Activated naive CD8-positive, alpha-beta T cell treated with anti-CD3 and anti-CD28 coated beads, Interleukin-2, amount 50 U/mL, for 24 hours (primary cell): ENCODE results near the gene TMEM239.
A peak's percentile ranks its signal among the peaks of the same experiment; 100 is the strongest.

ENCODE experiments used
- ATAC-seq: fragments of 150-1000 bp; cut with Tn5 transposase; one replicate; pipeline ENCODE4 v1.10.0; 2021
- DNase-seq: peaks from one replicate; pipeline ENCODE4 v3.0.0; 2021
- H3K27ac Mint-ChIP-seq: one replicate; pipeline ENCODE4 v1.8.0; 2021; ENCODE audit warnings: mild to moderate bottlenecking, mixed read lengths
- H3K27me3 Mint-ChIP-seq: one replicate; pipeline ENCODE4 v1.8.0; 2021; ENCODE audit warnings: mixed read lengths
- H3K36me3 Mint-ChIP-seq: one replicate; pipeline ENCODE4 v1.8.0; 2021; ENCODE audit warnings: low read depth, mixed read lengths
- H3K4me1 Mint-ChIP-seq: one replicate; pipeline ENCODE4 v1.8.0; 2021; ENCODE audit warnings: mixed read lengths
- H3K4me3 Mint-ChIP-seq: one replicate; pipeline ENCODE4 v1.8.0; 2021; ENCODE audit warnings: mild to moderate bottlenecking, moderate library complexity, mixed read lengths
- H3K9me3 Mint-ChIP-seq: one replicate; pipeline ENCODE4 v1.8.0; 2021; ENCODE audit warnings: mixed read lengths

Gene TMEM239

DNA sequence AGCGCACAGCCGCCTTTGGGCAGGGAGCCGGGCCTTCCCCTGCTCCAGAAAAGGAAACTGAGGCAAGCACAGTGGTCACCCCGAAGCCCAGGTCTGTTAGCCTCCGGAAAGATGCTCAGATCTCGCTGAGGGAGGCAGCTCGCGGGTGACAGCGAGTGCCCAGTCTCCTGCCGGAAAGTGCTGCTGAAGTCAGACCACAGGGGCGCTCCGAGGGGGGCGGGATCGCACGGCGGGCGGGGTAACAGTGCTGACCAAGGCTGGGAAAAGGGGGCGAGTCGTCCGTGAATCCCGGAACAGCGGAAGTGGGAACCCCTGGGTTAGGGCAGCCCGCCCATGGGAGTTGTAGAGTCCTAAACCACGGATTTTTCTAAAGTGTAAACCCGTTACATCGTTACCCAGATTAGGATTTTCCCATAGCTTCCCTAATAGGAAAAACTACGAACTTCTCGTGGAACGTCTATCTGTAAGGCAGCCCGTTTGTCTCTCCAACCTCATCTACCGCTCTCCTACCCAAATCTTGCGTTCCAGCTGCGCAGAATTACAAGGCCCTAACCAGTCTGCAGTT lies 24.9 kb downstream of the TMEM239 start:
- Mint-ChIP-seq H3K27ac (peak overlapping the region; percentile 74), H3K4me3 (peak overlapping the region; percentile 90), H3K36me3 (peaks cover 19% of the 10 kb centered on the region), H3K4me1 (peaks cover 54% of the 10 kb centered on the region), H3K9me3 (no peaks in the 10 kb centered on the region), H3K27me3 (no peaks in the 10 kb centered on the region)
- peak; percentile 16 for ATAC-seq
- peak; percentile 59 for DNase-seq

DNA sequence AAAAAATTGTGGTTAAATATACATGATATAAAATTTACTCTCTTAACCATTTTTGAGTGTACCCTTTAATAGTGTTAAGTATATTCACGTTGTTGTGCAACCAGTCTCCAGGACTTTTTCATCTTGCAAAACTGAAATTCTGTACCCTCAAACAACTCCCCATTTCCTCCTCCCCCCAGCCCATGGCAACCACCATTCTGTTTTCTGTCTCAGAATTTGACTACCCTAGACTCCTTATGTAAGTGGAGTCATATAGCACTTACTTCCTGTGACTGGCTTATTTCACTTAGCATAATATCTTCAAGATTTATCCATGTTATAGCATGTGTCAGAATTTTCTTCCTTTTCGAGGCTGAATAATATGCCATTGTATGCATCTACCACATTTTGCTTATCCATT lies 29.4 kb downstream of the TMEM239 start:
- H3K4me1 Mint-ChIP-seq = peaks cover 40% of the 10 kb centered on the region
- no peaks in the 10 kb centered on the region for H3K9me3 Mint-ChIP-seq
- ATAC-seq (no peak), DNase-seq (no peak)
- H3K4me3 Mint-ChIP-seq = no peak overlapping the region
- H3K36me3 Mint-ChIP-seq = peaks cover 2% of the 10 kb centered on the region
- H3K27me3 Mint-ChIP-seq = no peaks in the 10 kb centered on the region
- H3K27ac Mint-ChIP-seq = no peak overlapping the region

DNA sequence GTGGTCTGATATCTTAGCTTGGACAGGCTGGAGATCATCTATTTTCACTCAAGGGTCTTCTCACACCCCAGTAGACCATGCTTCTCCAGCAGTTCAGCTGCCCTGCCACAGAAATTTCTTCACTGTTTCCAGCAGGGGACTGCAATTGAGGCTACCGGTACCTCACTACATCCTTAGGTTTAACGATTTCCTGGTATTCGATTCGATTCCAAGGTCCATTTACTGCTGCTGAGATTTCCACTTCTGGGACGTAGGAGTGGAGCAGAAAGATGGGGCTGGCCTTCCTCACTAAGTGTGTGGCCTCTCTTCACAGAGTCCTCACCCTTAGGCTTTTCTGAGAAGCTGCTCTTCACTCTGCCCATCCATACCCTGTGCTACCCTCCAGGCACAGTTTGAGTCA lies 30.5 kb downstream of the TMEM239 start:
- peaks cover 34% of the 10 kb centered on the region for H3K4me1 Mint-ChIP-seq
- H3K4me3 Mint-ChIP-seq = no peak overlapping the region
- no peak for ATAC-seq
- no peak for DNase-seq
- no peaks in the 10 kb centered on the region for H3K27me3 Mint-ChIP-seq
- H3K27ac Mint-ChIP-seq = no peak overlapping the region
- H3K36me3 Mint-ChIP-seq = peaks cover 2% of the 10 kb centered on the region
- no peaks in the 10 kb centered on the region for H3K9me3 Mint-ChIP-seq

DNA sequence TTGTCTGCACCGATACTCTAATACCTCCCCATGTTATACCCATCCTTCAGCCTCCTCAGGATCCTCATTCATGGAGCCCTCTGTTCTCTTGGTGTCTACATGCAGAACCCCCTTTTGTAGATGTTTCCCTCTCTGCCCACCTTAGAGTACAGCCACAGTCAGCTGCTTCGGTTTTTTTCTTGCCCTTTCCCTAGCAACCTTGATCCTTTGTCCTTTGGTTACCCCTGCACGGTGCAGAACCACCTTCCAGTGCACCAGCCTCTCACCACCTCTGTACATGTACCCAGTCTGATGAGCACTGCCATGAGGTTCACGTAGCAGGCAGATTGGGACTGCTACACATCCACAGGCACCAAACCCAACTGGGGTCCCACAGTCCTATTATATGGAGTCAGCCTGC lies 31.6 kb downstream of the TMEM239 start:
- H3K36me3 Mint-ChIP-seq = peaks cover 2% of the 10 kb centered on the region
- DNase-seq (no peak), ATAC-seq (no peak)
- H3K27ac Mint-ChIP-seq = no peak overlapping the region
- H3K9me3 Mint-ChIP-seq = no peaks in the 10 kb centered on the region
- peaks cover 44% of the 10 kb centered on the region for H3K4me1 Mint-ChIP-seq
- no peaks in the 10 kb centered on the region for H3K27me3 Mint-ChIP-seq
- H3K4me3 Mint-ChIP-seq = no peak overlapping the region

DNA sequence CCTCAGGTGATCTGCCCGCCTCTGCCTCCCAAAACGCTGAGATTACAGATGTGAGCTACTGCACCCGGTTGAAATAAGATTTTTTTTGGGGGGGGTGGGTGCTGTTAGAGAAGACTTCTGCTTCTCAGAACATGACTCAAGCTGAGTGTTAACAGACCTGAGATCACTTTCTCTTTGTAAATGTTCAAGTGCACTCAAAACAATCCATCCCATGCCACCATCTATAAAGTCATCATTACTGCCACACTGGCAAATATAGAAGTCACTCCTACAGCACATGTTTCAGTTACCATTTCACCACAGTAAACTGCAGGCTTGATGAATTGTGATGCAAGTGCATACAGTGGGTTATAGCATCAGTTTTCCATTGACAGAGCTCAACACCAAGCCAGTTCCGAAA lies 33.4 kb downstream of the TMEM239 start:
- H3K36me3 Mint-ChIP-seq = no peaks in the 10 kb centered on the region
- no peaks in the 10 kb centered on the region for H3K9me3 Mint-ChIP-seq
- no peak for DNase-seq
- no peaks in the 10 kb centered on the region for H3K27me3 Mint-ChIP-seq
- ATAC-seq = no peak
- H3K4me1 Mint-ChIP-seq = peaks cover 33% of the 10 kb centered on the region
- no peak overlapping the region for H3K4me3 Mint-ChIP-seq
- no peak overlapping the region for H3K27ac Mint-ChIP-seq

DNA sequence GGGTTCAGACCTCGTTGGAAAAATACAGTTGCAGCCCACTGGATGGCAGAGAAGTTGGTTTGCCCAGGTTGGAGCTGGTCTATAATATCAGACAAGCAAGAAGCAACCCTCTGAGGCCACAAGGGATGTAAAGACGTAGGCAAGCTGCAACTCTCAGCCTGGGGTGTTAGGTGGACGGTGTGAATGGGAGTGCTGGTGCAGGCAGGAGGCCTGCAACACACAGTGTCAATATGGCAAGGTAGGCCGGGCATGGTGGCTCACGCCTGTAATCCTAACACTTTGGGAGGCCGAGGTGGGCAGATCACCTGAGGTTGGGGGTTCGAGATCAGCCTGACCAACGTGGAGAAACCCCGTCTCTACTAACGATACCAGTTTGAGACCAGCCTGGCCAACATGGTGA lies 34.9 kb downstream of the TMEM239 start:
- H3K27me3 Mint-ChIP-seq = no peaks in the 10 kb centered on the region
- ATAC-seq (no peak), DNase-seq (no peak)
- H3K4me3 Mint-ChIP-seq = no peak overlapping the region
- no peak overlapping the region for H3K27ac Mint-ChIP-seq
- H3K36me3 Mint-ChIP-seq = no peaks in the 10 kb centered on the region
- no peaks in the 10 kb centered on the region for H3K9me3 Mint-ChIP-seq
- peaks cover 22% of the 10 kb centered on the region for H3K4me1 Mint-ChIP-seq

DNA sequence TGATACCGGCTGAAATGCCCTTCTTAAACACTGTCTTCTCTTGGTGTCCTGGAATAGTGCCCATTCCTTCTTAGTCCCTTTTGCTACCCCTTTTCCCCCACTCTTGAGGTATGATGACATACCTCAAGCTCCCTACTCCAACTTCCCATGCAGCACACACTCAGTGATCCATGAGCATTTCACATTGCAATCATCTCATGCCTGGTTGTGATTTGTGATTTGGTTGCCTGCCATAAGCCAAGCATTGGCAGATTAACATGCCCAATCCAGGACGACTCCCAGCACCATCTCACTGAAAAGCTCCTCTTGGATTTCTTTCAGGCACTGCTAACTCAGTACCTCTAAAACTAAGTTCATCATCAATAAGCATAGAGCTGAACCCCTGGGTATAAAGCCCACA lies 42.4 kb downstream of the TMEM239 start:
- H3K4me3 Mint-ChIP-seq = no peak overlapping the region

DNA sequence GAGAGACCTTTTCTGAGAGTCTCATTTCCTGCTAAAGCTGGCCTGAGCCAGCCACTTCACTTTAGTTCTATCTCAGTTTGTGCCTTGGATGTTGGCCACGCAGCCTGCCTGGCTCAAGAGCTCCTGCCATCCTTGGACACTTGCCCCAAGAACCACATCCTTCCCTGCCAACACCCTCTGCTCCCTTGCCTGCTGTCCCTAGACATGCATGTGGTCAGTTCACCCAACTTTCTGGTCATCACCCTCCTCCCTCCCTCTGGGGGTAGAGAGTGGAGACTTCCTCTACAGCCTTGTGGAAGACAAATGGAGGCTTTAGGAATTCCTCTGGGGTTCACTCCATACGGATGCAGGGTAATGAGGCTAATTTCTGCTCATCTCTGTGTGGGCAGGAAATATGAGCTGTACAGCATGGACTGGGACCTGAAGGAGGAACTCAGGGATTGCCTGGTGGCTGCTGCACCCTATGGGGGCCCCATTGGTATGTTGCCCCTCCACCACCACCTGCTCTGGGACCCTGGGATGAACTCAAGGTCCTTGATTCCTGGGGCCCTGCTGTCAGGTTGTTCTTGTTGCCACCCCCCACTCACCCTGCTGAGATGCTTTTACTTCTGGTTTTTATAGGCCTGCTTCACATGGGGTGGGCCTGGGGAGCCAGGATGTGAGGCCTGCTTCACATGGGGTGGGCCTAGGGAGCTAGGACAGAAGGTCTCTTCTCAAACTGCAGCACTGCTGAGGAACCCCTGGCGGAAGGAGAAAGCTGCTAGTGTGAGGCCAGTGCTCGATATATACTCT lies 43.4 kb downstream of the TMEM239 start:
- Mint-ChIP-seq H3K27ac (no peak overlapping the region), H3K4me3 (no peak overlapping the region)

More for the DNA sequence above, 42.4 kb downstream of the TMEM239 start:
- no peak for DNase-seq
- no peaks in the 10 kb centered on the region for H3K4me1 Mint-ChIP-seq
- ATAC-seq = no peak
- peaks cover 8% of the 10 kb centered on the region for H3K36me3 Mint-ChIP-seq
- H3K9me3 Mint-ChIP-seq = no peaks in the 10 kb centered on the region
- H3K27ac Mint-ChIP-seq = no peak overlapping the region
- no peaks in the 10 kb centered on the region for H3K27me3 Mint-ChIP-seq

DNA sequence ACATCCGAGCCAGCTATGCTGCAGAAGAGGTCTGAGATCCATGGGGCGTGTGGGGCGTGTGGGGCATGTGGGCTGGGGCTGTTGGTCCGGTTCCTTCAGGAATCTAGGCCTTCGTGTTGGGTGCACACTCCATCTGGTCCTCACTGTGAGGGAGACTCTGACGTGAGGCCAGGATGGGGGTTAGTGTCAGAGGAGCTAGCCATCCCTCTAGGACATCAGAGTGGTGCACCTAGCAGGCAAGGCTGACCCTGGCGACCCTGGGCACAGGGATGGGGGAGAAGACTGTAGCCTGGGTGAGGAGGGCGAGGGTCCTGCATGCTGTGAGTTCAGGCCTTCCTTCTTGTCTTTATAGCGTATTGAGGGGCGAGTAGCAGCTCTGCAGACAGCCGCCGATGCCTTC lies 48.5 kb downstream of the TMEM239 start:
- Mint-ChIP-seq H3K4me1 (peaks cover 46% of the 10 kb centered on the region), H3K36me3 (peaks cover 10% of the 10 kb centered on the region), H3K4me3 (no peak overlapping the region), H3K27ac (peak overlapping the region; percentile 31), H3K9me3 (no peaks in the 10 kb centered on the region), H3K27me3 (no peaks in the 10 kb centered on the region)
- DNase-seq (no peak), ATAC-seq (no peak)

More for the DNA sequence above, 43.4 kb downstream of the TMEM239 start:
- H3K4me1 Mint-ChIP-seq = peaks cover 2% of the 10 kb centered on the region
- H3K36me3 Mint-ChIP-seq = peaks cover 8% of the 10 kb centered on the region
- no peak for DNase-seq
- H3K27me3 Mint-ChIP-seq = no peaks in the 10 kb centered on the region
- ATAC-seq = no peak
- H3K9me3 Mint-ChIP-seq = no peaks in the 10 kb centered on the region

DNA sequence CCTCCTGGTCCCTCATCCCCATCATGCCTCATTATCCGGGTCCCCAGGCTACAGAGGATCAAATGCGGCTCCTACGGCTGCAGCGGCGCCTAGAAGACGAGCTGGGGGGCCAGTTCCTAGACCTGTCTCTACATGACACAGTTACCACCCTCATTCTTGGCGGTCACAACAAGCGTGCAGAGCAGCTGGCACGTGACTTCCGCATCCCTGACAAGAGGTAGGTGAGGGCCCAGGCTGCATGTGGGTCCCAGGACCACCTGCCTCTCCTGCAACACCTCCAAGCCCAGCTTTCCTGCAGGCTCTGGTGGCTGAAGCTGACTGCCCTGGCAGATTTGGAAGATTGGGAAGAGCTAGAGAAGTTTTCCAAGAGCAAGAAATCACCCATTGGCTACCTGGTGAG lies 48.9 kb downstream of the TMEM239 start:
- Mint-ChIP-seq H3K27me3 (no peaks in the 10 kb centered on the region), H3K9me3 (no peaks in the 10 kb centered on the region), H3K36me3 (peaks cover 10% of the 10 kb centered on the region), H3K4me1 (peaks cover 46% of the 10 kb centered on the region), H3K27ac (peak overlapping the region; percentile 81), H3K4me3 (no peak overlapping the region)
- DNase-seq = no peak
- ATAC-seq = no peak

DNA sequence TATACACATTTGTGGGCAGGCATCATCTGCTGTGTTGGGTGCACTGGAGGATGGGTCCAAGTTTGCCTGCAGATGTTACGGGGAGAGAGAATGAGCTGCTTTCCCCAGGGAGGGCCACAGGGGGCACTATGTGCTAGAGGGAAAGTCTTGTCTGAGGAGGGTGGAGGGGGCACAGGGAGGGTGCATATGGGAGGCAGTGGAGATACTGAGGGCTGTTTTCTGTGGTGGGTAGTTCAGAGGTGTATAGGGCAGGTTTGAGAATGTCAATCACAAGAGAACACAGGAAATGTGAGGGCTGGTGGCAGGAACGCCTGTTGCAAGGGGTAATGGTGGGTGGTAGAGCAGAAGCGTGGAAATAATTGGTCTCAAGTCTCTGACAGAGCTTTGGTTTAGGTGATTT lies 49.5 kb downstream of the TMEM239 start:
- Mint-ChIP-seq H3K27ac (peak overlapping the region; percentile 81), H3K4me3 (peak overlapping the region; percentile 27), H3K4me1 (peaks cover 51% of the 10 kb centered on the region), H3K9me3 (no peaks in the 10 kb centered on the region), H3K36me3 (peaks cover 10% of the 10 kb centered on the region), H3K27me3 (no peaks in the 10 kb centered on the region)
- DNase-seq = peak; percentile 77
- peak; percentile 95 for ATAC-seq

DNA sequence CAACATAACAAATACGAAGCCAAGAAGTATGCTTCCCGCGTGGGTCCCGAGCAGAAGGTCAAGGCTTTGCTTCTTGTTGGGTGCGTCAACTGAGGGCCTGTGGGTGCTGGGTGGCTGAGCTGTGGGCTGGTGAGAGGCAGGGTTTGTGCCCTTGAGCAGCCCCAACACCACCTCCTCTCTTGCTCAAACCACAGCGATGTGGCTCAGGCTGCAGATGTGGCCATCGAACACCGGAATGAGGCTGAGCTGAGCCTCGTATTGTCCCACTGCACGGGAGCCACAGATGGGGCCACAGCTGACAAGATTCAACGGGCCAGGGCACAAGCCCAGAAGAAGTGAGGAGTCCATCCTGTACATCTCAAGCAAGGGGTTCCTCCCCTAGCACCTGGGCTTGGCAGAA lies 50.1 kb downstream of the TMEM239 start:
- H3K36me3 Mint-ChIP-seq = peaks cover 5% of the 10 kb centered on the region
- peak; percentile 51 for DNase-seq
- H3K27me3 Mint-ChIP-seq = no peaks in the 10 kb centered on the region
- H3K27ac Mint-ChIP-seq = peak overlapping the region; percentile 81
- peak; percentile 34 for ATAC-seq
- H3K9me3 Mint-ChIP-seq = no peaks in the 10 kb centered on the region
- H3K4me1 Mint-ChIP-seq = peaks cover 58% of the 10 kb centered on the region
- peak overlapping the region; percentile 27 for H3K4me3 Mint-ChIP-seq

DNA sequence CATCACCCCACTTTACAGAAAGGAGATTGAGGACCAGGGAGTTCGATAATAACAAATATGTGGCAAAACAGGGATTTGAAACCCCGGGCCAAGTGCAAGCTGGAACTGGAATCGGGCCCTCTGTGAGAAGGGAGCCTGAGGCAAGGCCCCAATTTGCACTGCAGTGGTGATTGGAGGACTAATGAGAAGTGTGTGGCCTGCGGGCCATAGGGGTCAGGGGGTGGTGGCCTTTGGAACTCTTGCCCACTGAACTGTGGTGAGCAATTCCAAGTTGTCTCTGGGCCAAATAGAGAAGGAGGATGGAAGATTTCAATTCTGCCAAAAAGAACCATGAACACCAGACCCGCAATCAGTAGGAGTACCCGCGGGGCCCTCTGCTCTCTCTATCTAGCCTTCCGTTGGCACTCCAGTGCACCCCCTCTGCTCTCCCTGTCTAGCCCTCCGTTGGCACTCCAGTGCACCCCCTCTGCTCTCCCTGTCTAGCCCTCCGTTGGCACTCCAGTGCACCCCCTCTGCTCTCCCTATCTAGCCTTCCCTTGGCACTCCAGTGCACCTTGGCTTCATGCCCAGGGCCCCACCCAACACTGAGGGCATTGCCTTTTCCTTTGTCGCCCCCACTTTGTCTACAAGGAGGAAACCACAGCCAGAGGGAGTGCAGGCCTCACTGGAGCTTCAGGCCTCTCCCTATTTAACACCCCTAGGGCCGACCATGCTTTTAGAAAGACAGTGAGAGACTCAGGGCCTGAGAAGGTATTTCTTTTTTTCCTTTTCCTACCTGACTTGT lies 51.1 kb downstream of the TMEM239 start:
- H3K4me1 Mint-ChIP-seq = peaks cover 65% of the 10 kb centered on the region
- peaks cover 2% of the 10 kb centered on the region for H3K36me3 Mint-ChIP-seq
- H3K27me3 Mint-ChIP-seq = no peaks in the 10 kb centered on the region
- no peak overlapping the region for H3K4me3 Mint-ChIP-seq
- ATAC-seq (no peak), DNase-seq (no peak)
- peak overlapping the region; percentile 81 for H3K27ac Mint-ChIP-seq
- H3K9me3 Mint-ChIP-seq = no peaks in the 10 kb centered on the region
